Smooth muscle cell (in vitro differentiated cells): ENCODE results near the gene RGS7. TPM values are rescaled to one million over a fixed set of nuclear protein-coding genes. Genes with fewer than 3 reads are reported as not detected.

Experiments used
- DNase-seq: peaks from one replicate; lab custom pipeline; 2025; ENCODE audit not compliant: unreplicated experiment; lab: John Stamatoyannopoulos, UW
- H2AFZ ChIP-seq: fragments of 200-600 bp; sonication (generic); 2 replicates; pipeline ENCODE4 v1.6.0; 2016; ENCODE audit warnings: antibody characterized with exemption, low read depth, mild to moderate bottlenecking
- H3F3A ChIP-seq: fragments of 200-600 bp; sonication (generic); 2 replicates; pipeline ENCODE4 v1.6.0; 2017; ENCODE audit warnings: antibody characterized with exemption, low read depth
- H3K27ac ChIP-seq: fragments of 200-600 bp; sonication (generic); 2 replicates; pipeline ENCODE4 v1.5.1; 2016; ENCODE audit warnings: low read depth, mild to moderate bottlenecking
- H3K27me3 ChIP-seq: fragments of 200-600 bp; sonication (generic); 2 replicates; pipeline ENCODE4 v1.6.1; 2016; ENCODE audit warnings: low read depth, mild to moderate bottlenecking
- H3K36me3 ChIP-seq: fragments of 200-600 bp; sonication (generic); 2 replicates; pipeline ENCODE4 v1.5.1; 2016; ENCODE audit warnings: low read depth
- H3K4me1 ChIP-seq: fragments of 200-600 bp; sonication (generic); 2 replicates; pipeline ENCODE4 v1.5.1; 2016; ENCODE audit warnings: low read depth
- H3K4me2 ChIP-seq: fragments of 200-600 bp; sonication (generic); 2 replicates; pipeline ENCODE4 v1.6.0; 2016; ENCODE audit warnings: mild to moderate bottlenecking
- H3K4me3 ChIP-seq: fragments of 200-600 bp; sonication (generic); 2 replicates; pipeline ENCODE4 v1.5.1; 2016; ENCODE audit warnings: mild to moderate bottlenecking
- H3K79me2 ChIP-seq: fragments of 200-600 bp; sonication (generic); 2 replicates; pipeline ENCODE4 v1.6.0; 2016; ENCODE audit warnings: low read depth, mild to moderate bottlenecking
- H3K9ac ChIP-seq: fragments of 200-600 bp; sonication (generic); 2 replicates; pipeline ENCODE4 v1.6.0; 2016; ENCODE audit warnings: low read depth
- H3K9me3 ChIP-seq: fragments of 200-600 bp; sonication (generic); replicated peaks from 2 replicates; pipeline ENCODE4 v1.5.1; 2016; ENCODE audit warnings: low read depth
- H4K20me1 ChIP-seq: fragments of 200-600 bp; sonication (generic); 2 replicates; pipeline ENCODE4 v1.6.0; 2016; ENCODE audit warnings: low read depth
- CTCF ChIP-seq: fragments of 200-600 bp; sonication (generic); IDR thresholded peaks from 2 replicates; pipeline ENCODE4 v1.5.1; 2017; ENCODE audit warnings: borderline replicate concordance, mild to moderate bottlenecking, antibody characterized with exemption; ENCODE audit not compliant: insufficient read depth, poor library complexity, severe bottlenecking
- WGBS: methylation state at CpG from one replicate; pipeline ENCODE4 v1.1.7; 2016; ENCODE audit warnings: low lambda C conversion rate; 5-methylcytosine and 5-hydroxymethylcytosine counted together
- polyA plus RNA-seq: library from polyadenylated mRNA; unstranded; fragments of >200 nt; fragmentation: Nextera tagmentation; extraction: Ambion mirVana; gene quantifications from 2 replicates; pipeline ENCODE4 v1.2.1, GENCODE V29; 2016
- total RNA-seq: library from RNA; depleted of rRNA; stranded (reverse); fragments of >200 nt; gene quantifications from 2 replicates; pipeline ENCODE4 v1.2.3, GENCODE V29; 2014

RGS7 gene
- total and polyA plus RNA-seq, 2 experiments from 2014 or later = 0.16 TPM; not detected in 1

- Histone ChIP-seq H3K79me2 (no peaks in the 10 kb centered on the region), H3K4me2 (no peak overlapping the region), H3F3A (no peaks in the 10 kb centered on the region), H3K27me3 (no peaks in the 10 kb centered on the region), H3K4me3 (no peak overlapping the region), H3K9me3 (no peaks in the 10 kb centered on the region), H3K27ac (no peak overlapping the region), H3K36me3 (no peaks in the 10 kb centered on the region), H3K9ac (no peak overlapping the region), H4K20me1 (no peaks in the 10 kb centered on the region), H3K4me1 (no peaks in the 10 kb centered on the region), H2AFZ (no peak overlapping the region)
- 87% methylated on average over 5 of the region's 5 CpGs for WGBS
- no peak for DNase-seq
- no peak for TF ChIP-seq CTCF
Measured at GRCh38 chr1:241240069-241240468, 116.9 kb downstream of the RGS7 start.

- H3K9ac ChIP-seq = no peak overlapping the region
- TF ChIP-seq CTCF = no peak
- 45% methylated on average over 8 of the region's 8 CpGs for WGBS
Measured at GRCh38 chr1:241237873-241238272, 119.1 kb downstream of the RGS7 start.

GRCh38 chr1:241235256-241235897, 121.6 kb downstream of the RGS7 start:
- H3K4me3 ChIP-seq = no peak overlapping the region
- H3K4me1 ChIP-seq = no peaks in the 10 kb centered on the region

More at GRCh38 chr1:241237873-241238272, 119.1 kb downstream of the RGS7 start:
- no peaks in the 10 kb centered on the region for H4K20me1 ChIP-seq
- H3K4me2 ChIP-seq = no peak overlapping the region
- H3K79me2 ChIP-seq = no peaks in the 10 kb centered on the region
- H3K4me1 ChIP-seq = no peaks in the 10 kb centered on the region
- no peaks in the 10 kb centered on the region for H3K36me3 ChIP-seq
- H3K9me3 ChIP-seq = no peaks in the 10 kb centered on the region
- H2AFZ ChIP-seq = no peak overlapping the region
- H3F3A ChIP-seq = no peaks in the 10 kb centered on the region
- no peak for DNase-seq
- H3K27ac ChIP-seq = no peak overlapping the region
- no peaks in the 10 kb centered on the region for H3K27me3 ChIP-seq
- no peak overlapping the region for H3K4me3 ChIP-seq

More at GRCh38 chr1:241235256-241235897, 121.6 kb downstream of the RGS7 start:
- Histone ChIP-seq H3K79me2 (no peaks in the 10 kb centered on the region), H3K27me3 (no peaks in the 10 kb centered on the region), H3K27ac (no peak overlapping the region), H2AFZ (no peak overlapping the region), H4K20me1 (no peaks in the 10 kb centered on the region), H3K36me3 (no peaks in the 10 kb centered on the region), H3F3A (no peaks in the 10 kb centered on the region), H3K9ac (no peak overlapping the region), H3K9me3 (no peaks in the 10 kb centered on the region), H3K4me2 (no peak overlapping the region)
- WGBS = 64% methylated on average over 2 of the region's 2 CpGs
- no peak for DNase-seq
- no peak for TF ChIP-seq CTCF
